HG03064 (cell line): ENCODE measurements around the gene ZNF521.

Experiments
- ATAC-seq: cut with Tn5 transposase; IDR thresholded peaks from one replicate; pipeline ENCODE4 v1.9.1; 2021; ENCODE audit warnings: low read depth; ENCODE audit not compliant: unreplicated experiment

Gene ZNF521

DNA sequence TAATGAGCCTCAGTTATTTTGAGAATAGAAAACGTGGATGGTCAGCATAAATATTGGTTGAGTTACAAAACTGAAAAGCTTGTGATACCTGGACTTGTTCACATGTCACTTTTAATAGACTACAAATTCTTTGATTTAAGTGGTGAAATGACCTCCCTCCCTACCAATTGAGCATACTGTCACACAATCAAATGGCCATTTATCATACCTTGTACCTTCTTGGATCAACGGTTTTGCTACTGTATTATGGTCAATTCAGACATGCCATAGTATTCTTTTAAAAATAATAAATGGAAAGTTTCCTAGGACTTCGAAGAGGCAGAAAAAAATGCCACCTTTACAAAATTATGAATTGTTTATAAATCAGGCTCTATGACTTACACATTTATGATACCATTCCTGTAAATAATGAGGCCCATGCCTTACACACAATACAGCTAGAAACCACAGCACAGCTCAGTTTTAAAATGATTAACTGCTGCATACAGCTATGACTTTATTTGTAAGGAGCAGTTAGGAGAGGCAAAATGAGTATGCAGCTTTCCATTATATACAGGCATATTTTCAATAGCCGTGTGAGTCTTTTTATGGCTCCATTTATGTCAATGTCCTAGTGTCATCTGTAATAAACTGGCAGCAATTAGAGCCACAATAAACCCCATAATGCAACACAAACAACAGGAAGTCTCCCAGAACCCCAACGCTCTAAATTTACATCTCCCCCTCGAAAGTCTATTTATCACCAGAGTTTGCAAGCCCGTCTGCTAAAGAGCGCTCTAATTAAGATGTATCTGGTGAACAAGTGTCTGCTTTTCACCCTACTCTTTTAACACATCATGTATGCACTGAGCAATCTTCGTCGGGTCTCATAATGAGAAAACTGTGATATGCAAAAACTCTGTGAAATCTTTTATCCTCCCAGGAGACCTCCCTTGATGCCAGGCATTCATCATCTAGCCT is 176.1 kb downstream of the ZNF521 start:
- ATAC-seq = no peak

DNA sequence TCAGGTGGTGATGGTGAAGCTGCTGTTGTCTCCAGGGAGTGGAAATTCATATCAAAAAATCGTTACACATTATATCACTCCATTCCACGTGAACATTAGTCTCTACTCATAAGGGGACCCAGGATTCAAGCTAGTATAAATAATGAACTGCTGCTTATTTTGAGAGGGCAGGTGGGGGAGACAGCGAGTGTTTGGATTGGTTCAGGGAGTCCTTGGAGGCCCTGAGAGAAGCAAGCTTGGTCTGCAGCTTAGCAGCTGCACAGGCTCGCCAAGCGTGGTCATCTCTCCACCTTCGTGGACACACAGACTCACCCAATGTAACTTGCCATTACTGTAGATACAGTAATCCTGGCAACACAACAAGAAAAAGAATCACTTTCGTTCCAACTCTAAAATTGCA is 177.6 kb downstream of the ZNF521 start:
- ATAC-seq = no peak

DNA sequence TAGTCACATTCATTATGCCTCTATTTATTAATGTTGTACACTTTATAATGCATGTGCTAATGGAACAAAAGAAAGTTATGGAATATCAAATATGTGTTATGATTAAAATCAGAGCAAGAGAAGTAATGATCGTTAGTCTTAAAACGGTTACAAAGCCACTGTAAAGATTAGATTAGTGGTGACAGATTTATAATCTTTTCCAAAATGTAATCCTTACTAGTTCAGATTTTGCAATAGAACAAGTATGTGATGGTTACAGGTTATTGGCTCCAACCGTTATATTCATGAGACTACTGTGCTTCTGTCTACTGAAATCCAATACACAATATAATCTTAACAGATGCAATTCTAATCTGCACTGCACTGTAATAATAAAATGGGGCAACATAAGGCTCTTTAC is 180.6 kb downstream of the ZNF521 start:
- ATAC-seq = no peak

DNA sequence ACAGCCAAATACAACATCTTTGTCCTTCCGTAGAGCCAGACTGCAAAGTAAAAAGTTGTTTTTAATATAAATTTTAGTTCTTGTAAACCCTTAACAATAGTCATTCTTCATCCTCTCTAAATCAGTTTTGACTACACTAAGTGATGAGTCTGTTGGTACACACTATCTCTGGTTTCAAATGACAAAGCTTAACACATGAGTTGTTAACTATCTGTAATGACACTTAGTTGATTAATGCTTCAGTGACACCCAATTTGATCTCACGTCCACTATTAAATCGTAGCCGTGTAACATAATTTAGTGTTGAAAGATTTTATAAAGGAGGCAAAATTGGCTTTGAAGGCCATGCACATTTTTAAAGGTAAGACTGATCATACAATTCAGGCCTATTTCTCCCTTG is 181.6 kb downstream of the ZNF521 start:
- no peak for ATAC-seq

DNA sequence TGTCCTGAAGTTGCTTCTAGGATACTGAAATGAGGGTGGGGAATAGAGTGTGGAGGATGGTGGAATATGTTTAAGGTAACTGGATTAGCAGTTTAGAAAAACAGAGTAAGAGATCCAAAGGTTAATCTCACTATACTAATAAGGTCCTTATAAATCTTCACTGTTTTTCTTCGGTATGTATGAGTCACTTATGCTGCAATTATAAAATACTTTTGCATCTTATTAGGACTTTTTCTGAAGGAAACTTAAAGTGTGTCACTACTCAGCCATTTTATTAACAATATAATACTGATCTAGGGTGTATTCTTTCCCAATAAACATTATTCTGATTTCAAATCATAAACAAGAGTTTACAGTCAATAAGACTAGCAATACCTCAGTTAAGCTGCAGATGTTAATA is 182.3 kb downstream of the ZNF521 start:
- no peak for ATAC-seq

DNA sequence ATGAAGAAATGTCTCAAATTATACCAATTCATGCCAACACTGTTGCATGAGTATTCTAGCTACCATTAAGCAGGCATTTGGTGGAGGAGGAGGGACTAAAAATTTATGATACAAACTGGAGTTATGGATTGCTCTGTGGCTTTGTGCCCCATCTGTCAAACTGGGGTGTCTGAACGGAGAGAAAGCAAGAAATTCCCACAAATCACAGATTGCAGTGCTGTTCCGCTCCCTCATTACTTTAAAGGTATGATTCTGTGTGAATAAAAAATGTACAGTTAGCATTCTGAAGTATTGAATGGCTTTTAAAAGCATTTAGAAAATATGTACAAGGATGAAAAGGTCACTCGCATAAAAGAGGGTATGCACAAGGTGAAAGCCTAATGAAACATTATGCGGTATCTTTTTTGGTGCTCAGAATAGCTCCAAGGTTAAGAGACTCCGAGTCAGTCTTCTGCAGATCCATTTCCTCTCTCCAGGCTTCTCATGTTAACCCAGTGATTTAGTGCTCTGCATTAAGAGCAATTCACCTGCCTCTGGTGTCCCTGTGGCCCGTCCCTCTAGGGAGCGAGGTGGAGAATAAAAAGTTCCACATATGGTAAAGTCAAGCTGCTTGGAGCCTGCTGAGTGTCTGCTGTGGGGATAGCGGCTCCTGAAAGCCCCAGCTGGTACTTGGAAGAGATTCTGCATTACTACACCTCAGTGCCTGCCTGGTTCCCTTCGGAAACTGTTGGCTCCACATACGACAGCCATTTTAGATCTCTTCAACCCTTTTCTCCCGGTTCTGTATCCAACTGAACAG is 184.2 kb downstream of the ZNF521 start:
- no peak for ATAC-seq

DNA sequence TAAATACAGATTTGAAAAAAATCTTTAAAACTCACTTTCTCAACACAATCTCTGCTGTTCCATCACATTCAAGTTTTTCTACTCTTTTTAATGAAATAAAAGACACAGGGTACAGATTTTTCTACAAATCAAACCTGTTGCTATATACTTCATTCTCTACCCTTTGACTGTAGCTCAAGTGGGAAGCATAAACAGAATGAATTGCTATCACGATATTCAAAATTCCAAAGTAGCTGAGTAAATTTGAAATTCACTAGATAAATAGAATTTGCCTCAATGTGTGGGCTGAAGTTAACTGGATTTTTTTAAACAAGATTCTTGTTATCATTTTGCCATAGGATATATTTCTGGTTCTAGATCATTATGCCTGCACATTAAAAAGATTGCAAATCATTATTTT is 185.9 kb downstream of the ZNF521 start:
- ATAC-seq = no peak

DNA sequence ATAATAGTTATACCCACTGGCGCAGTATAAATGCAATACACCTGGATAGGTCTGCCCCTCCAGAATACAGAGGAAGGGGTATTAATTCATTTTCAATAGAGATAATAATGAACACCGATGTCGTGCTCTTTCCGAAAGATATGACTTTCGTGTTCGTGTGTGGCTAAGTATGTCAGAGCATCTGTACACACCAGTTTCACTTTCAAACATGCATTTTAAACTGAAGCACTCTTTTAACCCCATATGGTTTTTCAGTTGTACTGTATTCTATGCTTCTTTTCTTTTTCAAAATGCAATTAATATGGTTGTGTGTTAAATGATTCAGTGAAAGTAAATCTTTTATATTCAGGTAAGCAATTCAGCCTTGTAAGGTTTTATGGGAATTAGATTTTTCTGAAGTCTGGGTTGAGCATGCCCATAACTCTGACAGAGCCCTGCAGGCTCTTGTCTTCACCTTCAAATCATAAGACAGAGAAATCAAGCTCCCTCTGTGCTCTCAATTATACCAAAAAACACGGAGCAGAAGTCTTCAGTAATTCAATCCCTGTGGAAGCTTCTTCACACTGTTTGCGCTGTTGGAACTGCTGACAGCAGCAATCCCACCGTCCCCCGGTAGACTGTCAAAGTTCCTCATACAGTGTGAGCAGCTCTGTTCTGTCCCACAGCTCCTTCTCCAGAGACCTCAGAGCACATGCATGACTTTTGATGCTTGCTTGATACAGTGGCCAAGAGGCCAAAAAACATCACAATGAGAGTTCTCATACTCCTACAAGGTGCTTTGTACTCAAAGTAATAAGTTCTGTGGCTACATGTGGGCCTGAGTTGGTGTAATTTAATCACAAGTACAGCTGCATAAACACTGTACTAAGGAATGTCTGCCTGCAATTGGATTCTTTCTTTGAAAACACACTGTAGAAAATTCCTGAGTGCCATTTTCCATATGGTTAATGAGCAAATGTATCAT is 186.8 kb downstream of the ZNF521 start:
- peak; percentile 94 for ATAC-seq

DNA sequence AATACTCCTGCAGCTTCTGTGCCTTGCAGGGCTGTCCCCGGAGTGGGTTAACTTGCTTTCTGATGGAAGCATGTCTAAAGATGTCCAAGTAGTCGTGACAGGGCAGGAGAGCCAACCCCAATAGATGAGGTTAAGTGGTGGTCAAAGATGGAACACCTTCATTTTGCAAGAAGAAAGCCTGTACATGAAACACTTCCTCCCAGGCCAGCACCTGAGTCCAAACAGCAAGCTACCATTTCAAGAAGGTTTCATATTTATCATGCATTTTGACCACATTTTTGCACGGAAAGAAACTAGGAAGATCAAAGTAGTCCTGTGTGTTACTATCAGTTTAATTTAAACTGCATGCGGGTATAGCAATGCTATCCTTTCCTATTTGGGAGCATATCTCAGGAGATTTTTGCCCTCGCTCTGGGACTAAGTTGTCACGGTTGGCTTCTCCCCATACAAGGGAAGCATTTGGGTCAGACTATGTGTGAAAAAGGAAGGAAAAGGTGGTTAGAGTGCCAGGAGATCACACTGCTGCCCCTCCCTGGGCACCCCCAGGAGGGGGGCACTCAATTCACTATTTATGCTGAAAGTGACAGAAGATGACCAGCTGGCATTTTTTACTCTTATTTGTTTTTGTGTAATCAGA is 187.6 kb downstream of the ZNF521 start:
- ATAC-seq = peak; percentile 17

DNA sequence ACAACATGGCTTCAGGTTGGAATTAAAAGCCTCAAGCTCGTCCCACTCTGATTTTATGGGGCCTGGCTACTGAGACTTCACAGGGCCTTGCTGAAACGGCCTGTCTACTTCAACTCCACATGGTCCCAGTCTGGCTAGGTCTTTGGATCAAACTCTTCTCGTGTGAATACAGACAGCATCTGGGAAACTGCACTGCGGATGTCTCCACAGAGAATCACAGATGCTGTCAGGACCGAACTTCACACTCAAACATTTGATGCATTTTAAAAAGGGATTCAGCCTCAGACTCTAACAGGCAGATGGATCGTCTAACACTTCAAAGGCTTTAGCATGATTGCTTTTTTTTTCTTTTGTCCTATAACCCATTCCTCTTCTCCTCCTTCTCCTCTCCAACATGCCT is 198.5 kb downstream of the ZNF521 start:
- ATAC-seq = no peak

DNA sequence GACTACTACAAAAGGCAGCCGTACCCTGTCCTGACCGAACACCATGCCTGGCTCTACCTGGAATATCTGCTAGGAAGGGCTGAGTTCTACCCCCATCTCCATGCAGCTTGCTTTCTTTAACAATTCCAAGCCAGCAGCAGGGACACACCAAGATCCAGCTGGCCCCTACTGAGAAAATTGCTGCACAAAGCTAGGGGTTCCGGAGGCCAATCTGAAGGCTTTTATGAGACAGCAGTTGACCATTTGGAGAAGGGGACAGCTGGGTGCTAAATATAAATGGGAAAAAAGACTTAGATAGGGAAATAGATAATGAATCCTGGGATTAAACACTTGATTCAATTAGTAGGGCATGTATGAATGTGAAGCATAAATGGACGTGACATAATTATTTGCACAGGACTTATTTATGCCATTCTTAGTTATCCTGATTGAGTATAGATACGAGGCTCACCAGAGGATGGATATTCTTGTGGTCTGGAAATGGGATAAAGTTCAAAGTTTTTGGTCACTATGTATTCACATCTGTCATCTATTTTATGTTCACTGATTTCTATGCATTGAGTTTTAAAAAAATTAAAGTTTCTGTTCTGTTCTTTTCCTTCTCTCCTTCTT is 204.0 kb downstream of the ZNF521 start:
- ATAC-seq = no peak

DNA sequence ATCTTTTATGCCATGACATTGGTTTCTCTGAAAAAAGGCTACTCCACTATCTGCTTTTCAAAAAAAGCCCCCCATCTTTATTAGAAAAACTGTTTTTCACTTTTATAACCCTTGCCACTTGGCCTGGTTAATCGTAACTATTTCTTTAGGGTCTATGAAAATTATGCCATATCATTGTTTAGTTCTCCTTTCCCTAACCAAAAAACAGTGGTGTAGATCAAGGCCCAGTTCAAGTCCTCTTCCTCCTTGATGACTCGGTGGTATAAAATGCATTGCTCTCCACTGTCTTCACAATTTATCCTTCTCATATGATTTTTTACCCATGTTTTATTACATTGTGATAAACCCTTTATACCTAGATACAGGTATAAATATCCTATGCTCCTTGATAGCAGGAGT is 205.5 kb downstream of the ZNF521 start:
- no peak for ATAC-seq

DNA sequence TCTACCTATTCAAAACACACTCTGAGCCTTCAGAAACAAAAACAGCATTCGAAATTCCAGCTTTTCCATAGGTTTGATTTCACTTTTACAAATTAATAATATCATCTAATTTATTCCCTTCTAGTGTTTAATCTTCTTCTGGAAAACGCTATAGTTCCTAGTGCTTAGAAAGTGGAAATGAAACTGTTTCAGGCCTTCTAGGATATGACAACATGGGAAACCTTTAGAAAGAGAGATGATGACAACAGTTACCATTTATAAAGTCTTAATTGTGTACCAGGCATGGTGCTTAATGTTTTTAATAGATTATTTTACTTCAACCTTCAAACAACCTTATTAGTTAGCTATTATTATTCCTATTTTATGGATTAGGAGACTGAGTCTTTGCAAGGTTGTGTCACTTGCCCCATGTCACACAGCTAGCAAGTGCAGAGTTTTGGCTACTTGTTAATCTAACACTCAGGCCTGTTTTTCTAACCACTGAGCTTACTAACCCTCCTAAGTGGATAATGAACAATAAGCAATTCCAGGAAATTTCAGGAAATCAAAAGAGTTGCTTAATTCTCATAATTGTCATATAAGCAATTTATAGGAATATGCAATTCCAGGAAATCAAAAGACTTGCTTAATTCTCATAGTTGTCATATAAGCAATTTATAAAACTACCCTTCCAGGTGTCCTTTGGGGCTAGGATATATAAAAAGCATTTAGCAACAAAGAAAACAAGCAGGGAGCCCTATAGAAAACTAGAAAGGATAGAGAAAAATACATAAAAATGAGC is 206.0 kb downstream of the ZNF521 start:
- ATAC-seq = no peak

DNA sequence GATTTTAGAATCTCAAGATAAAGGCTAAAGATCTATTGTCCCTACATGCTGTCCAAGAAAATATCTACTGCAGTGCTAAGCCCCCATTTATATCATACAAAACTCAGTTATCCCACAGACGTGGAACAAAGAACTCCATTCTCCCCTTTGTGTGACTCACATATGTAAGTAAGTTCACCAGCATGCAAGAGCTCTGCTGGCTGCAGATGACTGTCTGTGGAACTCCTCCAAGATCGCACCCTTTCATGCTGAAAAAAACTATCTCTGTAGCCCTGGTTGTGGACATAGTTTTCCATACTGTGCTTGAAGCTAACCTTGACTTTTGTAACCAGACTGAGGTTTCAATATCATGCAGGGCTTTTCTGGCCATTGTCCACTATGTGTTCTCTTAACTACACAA is 207.1 kb downstream of the ZNF521 start:
- ATAC-seq = no peak

DNA sequence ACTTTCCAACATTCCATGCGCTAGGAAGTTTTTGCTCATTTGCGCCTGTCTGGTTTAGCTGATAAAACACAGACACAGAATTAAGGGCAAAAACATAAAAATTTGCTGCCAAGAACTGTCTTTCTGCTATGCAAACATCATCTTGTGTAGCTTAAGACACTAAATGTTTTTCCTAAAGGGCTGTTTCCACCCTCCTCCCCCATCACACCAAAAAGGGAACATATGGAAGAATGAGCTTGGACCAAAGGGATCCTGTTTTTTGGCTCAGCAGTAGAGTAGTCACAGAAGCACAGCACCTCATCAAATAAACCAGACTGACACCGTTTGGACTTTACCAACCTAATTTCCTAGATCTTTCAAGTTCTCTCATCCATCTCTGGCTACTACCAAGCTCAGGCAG is 210.1 kb downstream of the ZNF521 start:
- no peak for ATAC-seq

DNA sequence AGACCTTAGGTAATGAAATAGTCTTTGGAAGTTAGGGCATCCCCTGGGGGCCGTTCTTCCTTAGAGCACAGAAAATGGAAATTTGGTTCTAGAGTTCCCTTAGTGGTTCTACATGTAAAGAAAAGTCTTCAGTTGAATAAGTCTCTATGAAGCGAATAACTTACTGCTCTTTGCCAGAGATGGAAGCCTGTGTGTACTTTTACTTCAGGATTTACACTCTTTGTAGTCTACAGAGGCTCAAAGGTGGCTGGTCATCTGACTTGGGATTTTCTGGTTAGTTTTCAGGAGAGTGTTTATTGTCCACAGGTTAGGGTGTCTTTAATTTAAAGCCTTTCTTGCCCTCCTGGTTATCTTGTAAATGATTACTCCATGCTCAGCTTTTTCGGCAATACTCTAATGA is 210.6 kb downstream of the ZNF521 start:
- no peak for ATAC-seq

DNA sequence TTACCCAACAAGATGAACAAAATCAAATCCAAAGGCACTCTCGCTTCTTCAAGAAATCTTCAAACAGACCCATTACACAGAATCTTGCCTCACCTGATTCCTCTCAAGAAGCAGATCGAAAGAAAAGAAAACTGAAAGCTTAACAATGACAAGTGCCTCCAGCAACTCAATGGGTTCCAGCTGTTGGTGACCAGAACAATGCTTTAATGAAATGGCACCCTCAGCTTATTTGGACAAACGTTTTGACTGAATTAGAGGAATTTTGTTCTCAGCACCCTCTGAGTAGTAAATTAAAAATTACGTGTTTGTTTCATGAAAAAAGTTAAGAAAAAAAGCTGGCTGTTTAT is 211.0 kb downstream of the ZNF521 start:
- no peak for ATAC-seq

DNA sequence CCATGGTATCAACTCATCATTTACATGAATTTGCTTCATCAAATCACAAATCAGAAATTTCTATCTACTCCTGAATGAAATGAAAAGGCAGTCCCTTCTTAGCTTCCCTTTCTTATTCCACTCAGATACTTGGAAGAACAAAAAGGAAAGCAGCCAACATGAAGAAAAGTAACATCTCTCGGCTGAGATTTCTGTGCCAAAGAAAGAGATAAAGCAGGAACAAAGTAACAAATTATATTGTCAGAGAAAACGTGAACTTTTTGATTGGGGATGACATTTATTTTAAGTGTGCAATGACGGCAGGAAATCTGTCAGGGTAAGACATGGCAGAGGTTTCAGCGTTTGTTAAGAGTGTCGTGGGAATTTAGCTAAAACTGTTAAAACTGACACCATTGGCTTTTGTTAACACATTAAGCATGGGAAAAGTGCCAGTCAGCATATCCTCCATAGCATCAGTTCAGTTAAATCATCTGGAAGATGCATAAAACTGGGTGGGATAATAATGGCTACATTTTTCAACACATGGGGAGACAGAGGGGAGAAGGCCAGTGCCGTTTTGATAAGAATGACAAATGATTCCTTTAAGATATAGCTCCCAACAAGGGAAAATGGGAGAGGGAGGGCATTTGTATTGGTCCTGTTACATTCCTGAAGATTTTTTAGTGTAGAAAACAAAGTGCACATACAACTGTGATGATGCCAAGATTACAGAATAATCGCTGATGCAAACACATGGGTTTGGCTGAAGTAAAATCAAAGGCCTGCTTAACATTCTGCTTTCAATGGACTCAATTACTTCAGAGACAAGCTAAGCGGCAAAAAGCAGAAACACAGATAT is 211.6 kb downstream of the ZNF521 start:
- ATAC-seq = no peak
